H9 (cell line): ENCODE measurements around the gene PPP1R12B. TPM values are rescaled to one million over a fixed set of nuclear protein-coding genes. Genes with fewer than 3 reads are reported as not detected.

Experiments
- DNase-seq: peaks from one replicate; pipeline ENCODE4 v3.0.0-alpha.2; 2017
- H2AFZ ChIP-seq: one replicate; pipeline ENCODE4 v1.6.1; 2013; ENCODE audit warnings: mild to moderate bottlenecking, low read length, control low read depth, moderate library complexity
- H2AK5ac ChIP-seq: 2 replicates; pipeline ENCODE4 v1.6.1; 2013; ENCODE audit warnings: low read length, control low read depth, mixed read lengths; ENCODE audit not compliant: insufficient read length
- H2BK120ac ChIP-seq: one replicate; pipeline ENCODE4 v1.6.1; 2013; ENCODE audit warnings: low read depth, mild to moderate bottlenecking, low read length, control low read depth, inconsistent platforms; ENCODE audit not compliant: poor library complexity, severe bottlenecking
- H2BK12ac ChIP-seq: 2 replicates; pipeline ENCODE4 v1.6.1; 2013; ENCODE audit warnings: low read length, control low read depth, mixed read lengths, low read depth; ENCODE audit not compliant: insufficient read length
- H2BK15ac ChIP-seq: 2 replicates; pipeline ENCODE4 v1.6.1; 2013; ENCODE audit warnings: low read depth, low read length, control low read depth
- H2BK20ac ChIP-seq: one replicate; pipeline ENCODE4 v1.6.1; 2013; ENCODE audit warnings: low read depth, mild to moderate bottlenecking, low read length, control low read depth, inconsistent platforms; ENCODE audit not compliant: poor library complexity, severe bottlenecking
- H2BK5ac ChIP-seq: 2 replicates; pipeline ENCODE4 v1.6.1; 2013; ENCODE audit warnings: low read length, control low read depth, mixed read lengths; ENCODE audit not compliant: insufficient read length
- H3K14ac ChIP-seq: 2 replicates; pipeline ENCODE4 v1.6.1; 2013; ENCODE audit warnings: low read length, control low read depth; ENCODE audit not compliant: insufficient read depth
- H3K18ac ChIP-seq: 2 replicates; pipeline ENCODE4 v1.6.1; 2013; ENCODE audit warnings: low read depth, mild to moderate bottlenecking, mixed read lengths, low read length, control low read depth; ENCODE audit not compliant: insufficient read length
- H3K23ac ChIP-seq: 2 replicates; pipeline ENCODE4 v1.6.1; 2013; ENCODE audit warnings: low read length, control low read depth, mixed read lengths, low read depth; ENCODE audit not compliant: insufficient read length
- H3K23me2 ChIP-seq: 2 replicates; pipeline ENCODE4 v1.6.1; 2013; ENCODE audit warnings: low read depth, mild to moderate bottlenecking, mixed read lengths, low read length, control low read depth; ENCODE audit not compliant: insufficient read length, poor library complexity, severe bottlenecking
- H3K27ac ChIP-seq: 2 replicates; pipeline ENCODE4 v1.5.1; 2013; ENCODE audit warnings: low read length, control low read depth, mixed read lengths, low read depth; ENCODE audit not compliant: insufficient read length
- H3K27me3 ChIP-seq: 2 replicates; pipeline ENCODE4 v1.6.1; 2013; ENCODE audit warnings: low read length, control low read depth, inconsistent platforms; ENCODE audit not compliant: insufficient read depth
- H3K4ac ChIP-seq: 2 replicates; pipeline ENCODE4 v1.6.1; 2013; ENCODE audit warnings: low read depth, mild to moderate bottlenecking, control low read depth, inconsistent platforms, low read length, moderate library complexity
- H3K4me1 ChIP-seq: 2 replicates; pipeline ENCODE4 v1.6.1; 2013; ENCODE audit warnings: low read length, control low read depth, inconsistent platforms; ENCODE audit not compliant: insufficient read depth
- H3K4me2 ChIP-seq: 2 replicates; pipeline ENCODE4 v1.6.1; 2013; ENCODE audit warnings: low read length, control low read depth, mixed read lengths; ENCODE audit not compliant: insufficient read length, insufficient read depth
- H3K56ac ChIP-seq: 2 replicates; pipeline ENCODE4 v1.6.1; 2013; ENCODE audit warnings: low read depth, mild to moderate bottlenecking, mixed read lengths, low read length, control low read depth; ENCODE audit not compliant: insufficient read length
- H3K79me1 ChIP-seq: 2 replicates; pipeline ENCODE4 v1.6.1; 2013; ENCODE audit warnings: low read depth, mild to moderate bottlenecking, moderate library complexity, low read length, control low read depth, inconsistent platforms; ENCODE audit not compliant: insufficient read depth, poor library complexity, severe bottlenecking
- H3K79me2 ChIP-seq: 2 replicates; pipeline ENCODE4 v1.6.1; 2013; ENCODE audit warnings: low read length, control low read depth, inconsistent platforms; ENCODE audit not compliant: insufficient read depth
- H3K9ac ChIP-seq: 2 replicates; pipeline ENCODE4 v1.6.1; 2013; ENCODE audit warnings: low read length, control low read depth, mixed read lengths; ENCODE audit not compliant: insufficient read length; ENCODE audit errors: extremely low read depth
- H3K9me3 ChIP-seq: one replicate; pipeline ENCODE4 v1.6.1; 2013; ENCODE audit warnings: low read depth, low read length, inconsistent platforms; ENCODE audit not compliant: control insufficient read depth
- H3T11ph ChIP-seq: one replicate; pipeline ENCODE4 v1.6.1; 2013; ENCODE audit warnings: mild to moderate bottlenecking, low read length, control low read depth, inconsistent platforms
- H4K20me1 ChIP-seq: one replicate; pipeline ENCODE4 v1.6.1; 2013; ENCODE audit not compliant: control insufficient read depth, insufficient read length, insufficient read depth
- H4K5ac ChIP-seq: 2 replicates; pipeline ENCODE4 v1.6.1; 2013; ENCODE audit warnings: low read depth, mild to moderate bottlenecking, mixed read lengths, low read length, control low read depth; ENCODE audit not compliant: insufficient read length
- H4K8ac ChIP-seq: replicated peaks from 2 replicates; pipeline ENCODE4 v1.6.1; 2013; ENCODE audit warnings: low read length, control low read depth, mixed read lengths, low read depth; ENCODE audit not compliant: insufficient read length
- H4K91ac ChIP-seq: 2 replicates; pipeline ENCODE4 v1.6.1; 2013; ENCODE audit warnings: low read depth, mild to moderate bottlenecking, moderate library complexity, mixed read lengths, low read length, control low read depth; ENCODE audit not compliant: insufficient read length
- H3K27ac Mint-ChIP-seq, 3 experiments: 2 replicates in 2 of 3; 3 replicates in 1 of 3; pipeline ENCODE4 v1.8.0; 2020 to 2021; ENCODE audit warnings: mixed read lengths in 3 of 3, mild to moderate bottlenecking in 1 of 3, moderate library complexity in 1 of 3
- H3K27me3 Mint-ChIP-seq: 2 replicates; pipeline ENCODE4 v1.8.0; 2021; ENCODE audit warnings: low read depth, mild to moderate bottlenecking, moderate library complexity, mixed read lengths
- H3K36me3 Mint-ChIP-seq, 3 experiments: 2 replicates in 2 of 3; 3 replicates in 1 of 3; pipeline ENCODE4 v1.8.0; 2020 to 2021; ENCODE audit warnings: low read depth in 3 of 3, mixed read lengths in 3 of 3; ENCODE audit not compliant: insufficient read depth in 1 of 3
- H3K4me1 Mint-ChIP-seq, 2 experiments: 2 replicates each; pipeline ENCODE4 v1.8.0; 2020; ENCODE audit warnings: mixed read lengths in 2 of 2
- H3K4me3 Mint-ChIP-seq, 2 experiments: 2 replicates in 1 of 2; 3 replicates in 1 of 2; pipeline ENCODE4 v1.8.0; 2020 to 2021; ENCODE audit warnings: mild to moderate bottlenecking in 2 of 2, mixed read lengths in 2 of 2, moderate library complexity in 1 of 2
- H3K9me3 Mint-ChIP-seq, 2 experiments: 2 replicates in 1 of 2; 3 replicates in 1 of 2; pipeline ENCODE4 v1.8.0; 2020; ENCODE audit warnings: mild to moderate bottlenecking in 2 of 2, mixed read lengths in 2 of 2, moderate library complexity in 1 of 2
- CTCF ChIP-seq: fragments of 200-600 bp; sonication (generic); conservative IDR thresholded peaks from 3 replicates; pipeline ENCODE4 v1.8.0; 2021; ENCODE audit warnings: antibody characterized with exemption, mild to moderate bottlenecking
- WGBS: extraction: QIAGEN DNeasy Blood & Tissue Kit; methylation state at CpG from one replicate; pipeline ENCODE4 v1.1.7; 2013; ENCODE audit warnings: missing lambda C conversion rate, low lambda C conversion rate, mixed read lengths; ENCODE audit not compliant: insufficient read length; ENCODE audit errors: extremely low coverage; 5-methylcytosine and 5-hydroxymethylcytosine counted together
- total RNA-seq: library from RNA; stranded (reverse); gene quantifications from 2 replicates; pipeline ENCODE4 v1.2.1, GENCODE V29; 2021

The PPP1R12B gene
- total RNA-seq, 1 experiment from 2014 or later, result 12.9 TPM

GRCh38 chr1:202333861-202334260 is 14.6 kb upstream of the PPP1R12B start:
- peaks cover 5% of the 10 kb centered on the region for H3K79me1 ChIP-seq
- no peak for DNase-seq
- no peak overlapping the region for H3T11ph ChIP-seq
- peaks cover 27 to 59% (median 57%) of the 10 kb centered on the region in 3 experiments; a peak in 6 of 7 replicates for H3K36me3 Mint-ChIP-seq
- no peak overlapping the region for H3K27ac ChIP-seq
- no peak overlapping the region for H3K27ac Mint-ChIP-seq
- no peak overlapping the region for H2AK5ac ChIP-seq
- H4K8ac ChIP-seq, result no peak overlapping the region
- H3K27me3 Mint-ChIP-seq, result no peaks in the 10 kb centered on the region
- no peak overlapping the region for H3K23ac ChIP-seq
- no peak overlapping the region for H3K4me2 ChIP-seq
- H4K5ac ChIP-seq, result no peak overlapping the region
- H2BK5ac ChIP-seq, result no peak overlapping the region
- no peaks in the 10 kb centered on the region for H3K9me3 Mint-ChIP-seq
- peaks cover 3 to 7% of the 10 kb centered on the region in 2 experiments for H3K4me1 Mint-ChIP-seq
- H2BK15ac ChIP-seq, result no peak overlapping the region
- no peaks in the 10 kb centered on the region; the same call in 1 of the 2 replicates for H3K27me3 ChIP-seq
- H2AFZ ChIP-seq, result no peak overlapping the region
- H2BK20ac ChIP-seq, result no peak overlapping the region
- no peaks in the 10 kb centered on the region for H3K23me2 ChIP-seq
- H3K14ac ChIP-seq, result no peak overlapping the region
- H4K91ac ChIP-seq, result no peak overlapping the region
- no peak overlapping the region for H3K4ac ChIP-seq
- H2BK12ac ChIP-seq, result no peak overlapping the region
- no peak overlapping the region for H3K4me3 Mint-ChIP-seq
- H3K4me1 ChIP-seq, result no peaks in the 10 kb centered on the region
- H4K20me1 ChIP-seq, result no peaks in the 10 kb centered on the region
- H3K79me2 ChIP-seq, result no peaks in the 10 kb centered on the region; the same call in 1 of the 2 replicates
- H3K9me3 ChIP-seq, result no peaks in the 10 kb centered on the region
- TF ChIP-seq CTCF, result no peak
- H3K56ac ChIP-seq, result no peak overlapping the region
- no peak overlapping the region for H2BK120ac ChIP-seq
- H3K18ac ChIP-seq, result no peak overlapping the region
- no CpG with 5 or more reads among the region's 4 CpGs for WGBS
- no peak overlapping the region for H3K9ac ChIP-seq
